Left renal cortex interstitium (tissue), 4 donors: ENCODE data around the gene KIRREL1. TPM values are rescaled to one million over a fixed set of nuclear protein-coding genes. Genes with fewer than 3 reads are reported as not detected.
"Not testable (repeated sequence)": the region's sequence is repeated elsewhere in the genome, so short reads cannot be mapped to it uniquely, and the experiment has no call there.

Source experiments
- DNase-seq, 4 donors: peaks; one replicate each; pipeline ENCODE4 v3.0.0-alpha.2; 2013; ENCODE audit warnings: low read depth in 4 of 4, low spot score in 2 of 4, missing footprints in 1 of 4
- polyA plus RNA-seq, 4 donors: library from polyadenylated mRNA; unstranded; fragments of 120-200 nt; gene quantifications; one replicate each; pipeline ENCODE4 v1.2.1, GENCODE V29; 2013; ENCODE audit not compliant: insufficient read length in 4 of 4

KIRREL1 gene
- polyA plus RNA-seq, 4 donors: 167 to 186 (median 179) TPM

- no peak for DNase-seq
These were observed 129.5 kb downstream of the KIRREL1 start for GRCh38 chr1:158122833-158123388.

DNA sequence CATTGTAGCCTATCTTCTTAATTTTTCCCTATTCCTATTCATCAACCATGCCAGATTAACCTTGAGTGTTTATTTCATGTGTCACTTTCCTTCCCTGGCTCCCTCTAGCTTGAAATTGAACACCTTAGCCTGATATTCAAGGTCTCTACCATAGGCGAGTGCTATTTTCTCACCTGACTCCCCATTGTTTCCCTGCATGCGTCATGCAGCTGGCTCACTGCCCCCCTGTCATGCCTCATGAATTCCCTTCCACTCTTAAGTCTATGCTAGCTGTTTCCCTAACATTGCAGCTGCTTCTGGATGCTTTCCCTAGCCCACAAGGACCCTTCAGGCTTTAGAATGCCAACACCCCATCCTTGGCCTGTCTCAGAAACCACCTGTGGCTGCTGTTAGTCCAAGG lies 130.6 kb downstream of the KIRREL1 start:
- peak in 2 of 4 donors; percentile 45 to 51 for DNase-seq

- DNase-seq: peak; percentile 79 to 95 (median 87)
These were observed 131.6 kb downstream of the KIRREL1 start for GRCh38 chr1:158124999-158125398.

- DNase-seq: no peak
These were observed 133.0 kb downstream of the KIRREL1 start for GRCh38 chr1:158126425-158126824.

DNA sequence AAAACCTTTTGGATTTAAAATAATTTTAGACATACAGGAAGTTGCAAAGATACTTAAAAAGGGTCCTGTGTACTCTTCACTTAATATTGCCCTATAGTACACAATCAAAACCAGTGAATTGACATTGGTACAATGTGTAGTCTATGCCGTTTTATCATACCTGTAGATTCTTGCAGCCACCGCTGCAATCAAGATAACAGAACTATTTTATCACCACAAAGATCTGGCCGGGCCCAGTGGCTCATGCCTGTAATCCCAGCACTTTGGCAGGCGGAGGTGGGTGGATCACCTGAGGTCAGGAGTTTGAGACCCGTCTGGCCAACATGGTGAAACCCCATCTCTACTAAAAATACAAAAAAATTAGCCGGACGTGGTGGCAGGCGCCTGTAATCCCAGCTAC lies 135.1 kb downstream of the KIRREL1 start:
- not testable (repeated sequence) for DNase-seq

GRCh38 chr1:158131217-158131616 lies 137.8 kb downstream of the KIRREL1 start:
- no peak for DNase-seq

DNA sequence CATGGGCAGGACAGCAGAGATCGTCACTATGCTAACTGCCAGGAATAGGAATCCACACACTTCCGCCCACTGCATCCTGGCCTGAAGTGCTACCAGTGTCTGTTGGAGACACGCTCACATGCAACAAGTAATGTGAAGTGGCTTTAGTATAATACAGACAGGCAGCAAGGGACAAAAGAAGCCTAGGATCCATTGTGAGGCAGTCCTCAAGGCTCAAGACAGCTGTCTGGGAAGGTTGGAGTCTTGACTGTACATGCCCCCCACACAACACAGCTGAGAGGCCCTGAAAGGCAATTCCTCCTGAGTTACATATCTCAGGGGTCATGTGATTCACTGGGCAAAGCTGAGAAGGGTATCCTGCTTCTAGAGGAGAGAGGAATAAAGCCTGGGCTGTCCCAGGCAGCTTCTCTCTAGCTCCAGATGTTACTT lies 147.3 kb downstream of the KIRREL1 start:
- DNase-seq: no peak

DNA sequence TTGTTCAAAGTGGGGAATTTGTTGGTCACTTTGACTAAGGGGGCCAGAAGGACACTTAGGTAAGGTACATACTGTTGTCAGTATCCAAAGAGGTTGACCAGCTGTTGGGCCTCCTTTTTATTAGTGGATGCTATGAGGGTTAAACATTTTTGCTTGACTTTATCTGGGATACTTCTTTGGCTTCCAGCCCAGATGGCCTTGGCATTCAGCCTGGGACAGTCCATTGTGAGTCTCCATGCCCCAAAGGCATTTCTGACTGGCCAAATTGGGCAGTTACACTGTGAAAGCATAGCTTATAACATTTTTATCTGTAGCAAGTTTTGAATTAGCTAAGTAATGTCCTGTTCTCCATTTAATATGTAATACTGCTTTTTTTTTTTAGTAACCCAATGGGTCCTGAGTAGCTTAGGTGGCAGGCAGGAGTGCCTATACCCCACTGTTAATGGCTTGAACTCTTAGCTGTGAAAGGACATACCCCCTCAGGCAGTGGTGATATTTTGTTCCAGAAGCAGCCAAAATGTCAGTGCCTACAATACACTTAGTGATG lies 151.8 kb downstream of the KIRREL1 start:
- DNase-seq: no peak

DNA sequence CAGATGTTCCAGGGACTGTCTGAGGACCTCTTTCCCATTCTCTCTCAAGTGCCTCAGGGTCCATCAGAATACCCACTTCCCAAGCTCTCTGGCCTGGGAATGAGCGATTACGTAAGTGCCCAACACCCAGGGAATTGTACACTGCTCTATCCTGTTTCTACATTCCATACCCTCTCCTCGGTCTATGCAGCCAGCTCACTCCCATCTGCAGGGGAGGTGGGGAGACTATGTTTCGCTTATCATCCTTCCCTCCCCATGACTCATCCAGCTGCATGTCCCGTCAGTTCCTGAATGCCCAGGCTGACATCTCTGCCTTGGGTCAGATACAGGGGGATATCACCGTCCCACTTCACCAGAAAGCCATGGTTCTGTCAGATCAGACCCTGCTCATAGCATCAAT lies 152.7 kb downstream of the KIRREL1 start:
- no peak for DNase-seq

DNA sequence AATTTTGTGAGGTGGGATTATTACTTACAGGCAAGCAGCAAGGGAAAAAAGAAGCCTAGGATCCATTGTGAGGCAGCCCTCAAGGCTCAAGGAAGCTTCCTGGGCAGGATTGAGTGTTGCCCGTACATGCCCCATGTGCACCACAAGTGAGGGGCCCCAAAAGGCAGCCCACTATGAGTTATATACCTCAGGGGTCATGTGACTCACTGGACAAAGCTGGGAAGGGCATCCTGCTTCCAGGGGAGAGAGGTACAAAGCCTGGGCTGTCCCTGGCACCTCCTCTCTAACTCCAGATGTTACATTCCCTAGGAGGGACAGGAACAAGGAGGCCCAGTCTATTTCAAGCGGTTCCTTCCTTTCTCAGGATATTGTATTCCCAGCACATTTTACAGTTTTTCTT lies 153.3 kb downstream of the KIRREL1 start:
- DNase-seq: no peak

- no peak for DNase-seq
These were observed 154.0 kb downstream of the KIRREL1 start for GRCh38 chr1:158147401-158147800.

GRCh38 chr1:158147869-158148268 lies 154.4 kb downstream of the KIRREL1 start:
- no peak for DNase-seq

DNA sequence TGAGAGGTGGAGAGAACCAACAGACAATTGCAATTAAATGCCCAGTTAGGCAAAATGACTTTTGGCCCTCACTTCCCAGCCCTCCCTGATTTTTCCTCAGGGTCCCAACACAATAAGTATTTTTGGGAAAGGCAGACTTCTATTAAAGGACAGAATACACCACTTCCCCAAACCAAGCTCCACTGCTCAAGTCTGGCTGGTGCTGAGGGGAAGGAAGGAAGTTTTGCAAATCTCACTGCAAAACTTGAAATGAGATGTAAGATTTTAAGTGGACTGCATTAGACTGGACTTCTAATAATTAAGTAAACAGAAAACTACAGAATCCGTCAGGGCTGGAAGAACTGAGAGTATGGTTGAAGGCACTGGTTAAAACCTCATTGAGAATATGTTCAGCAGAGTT lies 155.0 kb downstream of the KIRREL1 start:
- no peak for DNase-seq

DNA sequence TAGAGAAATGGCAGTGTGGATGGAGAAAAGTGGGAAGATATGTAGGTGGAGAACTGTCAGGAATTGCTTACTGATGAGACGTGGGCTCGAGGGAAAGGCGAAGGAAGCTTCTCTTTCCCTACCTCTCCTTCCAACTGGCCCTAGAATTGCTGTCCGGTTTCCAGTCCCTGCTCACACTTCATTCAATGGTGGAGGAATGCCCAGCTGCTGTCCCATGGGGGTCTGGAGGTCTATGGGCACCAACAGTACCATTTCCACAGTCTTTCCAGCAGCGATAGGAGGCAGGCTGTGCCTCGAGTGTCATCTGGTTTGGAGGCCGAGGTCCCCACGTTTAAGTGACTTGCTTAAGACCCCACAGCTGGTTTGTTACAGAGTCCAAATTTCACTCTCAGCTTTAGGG lies 155.7 kb downstream of the KIRREL1 start:
- DNase-seq: no peak

Other genes starting within 250 kb of the KIRREL1 start
- under 1 TPM in 1 of 4 donors, not detected in 3; 0.08 TPM for gene FCRL2, start 216.5 kb upstream of the KIRREL1 start, polyA plus RNA-seq
- gene FCRL1, start 173.5 kb upstream of the KIRREL1 start, polyA plus RNA-seq: under 1 TPM in 3 of 4 donors, not detected in 1; 0.11 to 0.27 (median 0.14) TPM
- gene CD5L, start 151.8 kb upstream of the KIRREL1 start, polyA plus RNA-seq: under 1 TPM in 1 of 4 donors, not detected in 3; 0.28 TPM
- gene CD1D, start 187.2 kb downstream of the KIRREL1 start, polyA plus RNA-seq: 1 to 10 TPM; 5.4 to 7.6 (median 6.0) TPM